Heart right ventricle (tissue), 16 donors: Measurements from ENCODE around the gene CELA2A. TPM values are rescaled to one million over a fixed set of nuclear protein-coding genes. Genes with fewer than 3 reads are reported as not detected.
"Not testable (repeated sequence)": the region's sequence is repeated elsewhere in the genome, so short reads cannot be mapped to it uniquely, and the experiment has no call there.

Experiments used
- ATAC-seq, 8 donors: fragments of 200-7000 bp; cut with Tn5 transposase; one replicate each; pipeline ENCODE4 v1.9.1; 2020; ENCODE audit warnings: mild to moderate bottlenecking in 8 of 8, moderate library complexity in 8 of 8, moderate number of reproducible peaks in 1 of 8
- DNase-seq, 2 donors: peaks; one replicate each; pipeline ENCODE4 v3.0.0-alpha.2; 2020
- H3K27ac ChIP-seq, 10 donors: fragments of 200-600 bp; sonication (generic) in 2 of 10; one replicate each; pipeline versions ENCODE4 v1.5.0 to v1.8.0; 2020 to 2022; ENCODE audit warnings: mild to moderate bottlenecking in 3 of 10
- H3K27me3 ChIP-seq, 7 donors: fragments of 200-600 bp; one replicate each; pipeline ENCODE4 v1.8.0; 2021 to 2022; ENCODE audit warnings: mild to moderate bottlenecking in 2 of 7
- H3K36me3 ChIP-seq, 9 donors: fragments of 200-600 bp; sonication (generic) in 1 of 9; one replicate each; pipeline versions ENCODE4 v1.5.0 to v1.8.0; 2020 to 2022; ENCODE audit warnings: mild to moderate bottlenecking in 2 of 9
- H3K4me1 ChIP-seq, 9 donors: fragments of 200-600 bp; sonication (generic) in 1 of 9; one replicate each; pipeline versions ENCODE4 v1.5.0 to v1.8.0; 2020 to 2022; ENCODE audit warnings: mild to moderate bottlenecking in 4 of 9
- H3K4me3 ChIP-seq, 10 donors: fragments of 200-600 bp; sonication (generic) in 2 of 10; one replicate each; pipeline versions ENCODE4 v1.5.0 to v1.8.0; 2020 to 2022; ENCODE audit warnings: mild to moderate bottlenecking in 7 of 10, moderate library complexity in 2 of 10
- H3K9me3 ChIP-seq, 11 donors: fragments of 200-600 bp in 10 of 11; sonication (generic) in 2 of 11; one replicate each; pipeline versions ENCODE4 v1.5.0 to v1.8.0; 2013 to 2022; ENCODE audit warnings: mild to moderate bottlenecking in 2 of 11, control low read depth in 1 of 11, moderate library complexity in 1 of 11
- CTCF ChIP-seq, 9 donors: fragments of 200-600 bp; sonication (generic) in 2 of 9; IDR thresholded peaks; one replicate each; pipeline versions ENCODE4 v1.5.0 to v1.8.0; 2021 to 2022; ENCODE audit warnings: antibody characterized with exemption in 9 of 9, mild to moderate bottlenecking in 5 of 9, moderate library complexity in 1 of 9
- WGBS, 2 donors: extraction: QIAGEN DNeasy Blood & Tissue Kit; methylation state at CpG; one replicate each; pipeline ENCODE4 v1.1.7; 2013; ENCODE audit warnings: inconsistent platforms in 1 of 2; 5-methylcytosine and 5-hydroxymethylcytosine counted together
- intact Hi-C, 10 donors: fragments of 100-400 bp; cut with DNase I; formaldehyde crosslinking; loops; one replicate each; pipeline versions ENCODE4 v1.11.1 to v1.14.2; 2022
- polyA plus RNA-seq, 2 donors: library from polyadenylated mRNA; stranded (reverse); fragments of 200-250 nt; gene quantifications; one replicate each; pipeline ENCODE4 v1.2.3, GENCODE V29; 2013
- total RNA-seq, 10 donors: library from RNA; stranded (reverse); fragmentation: NEBNext Ultra II Directional in 3 of 10; extraction: Animal tissue kit (Norgen Biotek cat#: 25700) in 3 of 10; gene quantifications; one replicate each; pipeline versions ENCODE4 v1.2.1 to v1.2.4, GENCODE V29; 2021 to 2023
- donor health status: Arrhythmogenic right ventricular cardiomyopathy.
- donor health status: ischemic (EF 13 %, LVEDD 7.1; RV severe dilation, severe dysfunction).
- donor health status: healthy with polysubstance abuse.
- donor health status: DM: no; HTN: yes; CAD: no.
- donor health status: DM: no; HTN: no; CAD: no.
- donor health status: ischemic (EF 25% LVEDD 6.9; RV normal size, moderate dysfunction).
- donor health status: ischemic (EF 25% LVEDD 5.7; RV mildly dilated, moderate dysfunction).
- donor health status: healthy.
- donor health status: DM: yes; HTN: yes; CAD: no.
- donor health status: Ischemic cardiomyopathy.
- donor health status: ischemic (EF 35%, LVEDD 5.7; RV mildly dilated, moderate dysfunction).
- donor health status: nonischemic (EF 11% LVEDD 7.7; RV severe dilation, severe dysfunction).
- donor health status: DM: yes; HTN: yes; CAD: no.
- donor health status: PGD.
- donor health status: ischemic (EF 29% LVEDD 5.4; RV normal size, mild dysfunction).
- donor health status: nonischemic (EF 23%, LVEDD 6.1; RV moderate dilation, normal function).

The CELA2A gene
- total and polyA plus RNA-seq, 12 donors = 0.09 to 1.6 (median 1.1) TPM; not detected in 4

GRCh38 chr1:15489052-15489736 lies 32.7 kb downstream of the CELA2A start:
- Histone ChIP-seq H3K4me1 (peaks cover 0 to 27% (median 6%) of the 10 kb centered on the region in 9 donors), H3K9me3 (no peaks in the 10 kb centered on the region), H3K27me3 (no peaks in the 10 kb centered on the region), H3K27ac (peak overlapping the region in 2 of 10 donors; percentile 10 to 40), H3K4me3 (no peak overlapping the region), H3K36me3 (peaks cover 0 to 34% (median 8%) of the 10 kb centered on the region in 9 donors)
- no peak for TF ChIP-seq CTCF (IDR thresholded peaks at IDR 0.05)
- WGBS, 2 donors = 56 to 63% methylated on average over 13 of the region's 13 CpGs
- DNase-seq (no peak), ATAC-seq (peak in 6 of 8 donors; percentile 15 to 54 (median 41))
- intact Hi-C loops = no loop called here

- H3K4me3 ChIP-seq, H3K27ac ChIP-seq, H3K27me3 ChIP-seq, H3K9me3 ChIP-seq, DNase-seq, ATAC-seq: not testable (repeated sequence)
- Histone ChIP-seq H3K4me1 (peaks cover 0 to 27% (median 6%) of the 10 kb centered on the region in 9 donors), H3K36me3 (peaks cover 0 to 52% (median 8%) of the 10 kb centered on the region in 9 donors)
- WGBS, 2 donors = 91 to 94% methylated on average over 4 of the region's 4 CpGs
- intact Hi-C loops = loop anchor here in 1 of 10 donors (10.0 kb wide), 1 partner anchor 166 kb away; no protein-coding TSS in a partner anchor
Measured at GRCh38 chr1:15491010-15491409, 34.5 kb downstream of the CELA2A start.

GRCh38 chr1:15492596-15492995 lies 36.1 kb downstream of the CELA2A start:
- peak; percentile 32 to 74 for DNase-seq
- WGBS, 2 donors = 28 to 47% methylated on average over 5 of the region's 5 CpGs
- intact Hi-C loops = loop anchor here in 1 of 10 donors (10.0 kb wide), 1 partner anchor 168 kb away; no protein-coding TSS in a partner anchor
- Histone ChIP-seq H3K36me3 (peaks cover 0 to 65% (median 8%) of the 10 kb centered on the region in 9 donors), H3K4me1 (peaks cover 0 to 27% (median 6%) of the 10 kb centered on the region in 9 donors), H3K4me3 (no peak overlapping the region), H3K9me3 (peaks cover 0 to 2% (median 0%) of the 10 kb centered on the region in 11 donors), H3K27me3 (no peaks in the 10 kb centered on the region), H3K27ac (peak overlapping the region in 9 of 10 donors; percentile 20 to 73 (median 46))
- peak; percentile 86 to 95 (median 91) for ATAC-seq
- no peak for TF ChIP-seq CTCF (IDR thresholded peaks at IDR 0.05)

- peaks cover 0 to 24% (median 6%) of the 10 kb centered on the region in 9 donors for H3K4me1 ChIP-seq
- 88 to 95% methylated on average over 9 of the region's 9 CpGs for WGBS, 2 donors
Measured at GRCh38 chr1:15493869-15494390, 37.4 kb downstream of the CELA2A start.

More at GRCh38 chr1:15493869-15494390, 37.4 kb downstream of the CELA2A start:
- Histone ChIP-seq H3K27me3 (no peaks in the 10 kb centered on the region), H3K27ac (no peak overlapping the region), H3K4me3 (no peak overlapping the region), H3K36me3 (peaks cover 0 to 74% (median 8%) of the 10 kb centered on the region in 9 donors), H3K9me3 (peaks cover 0 to 9% (median 0%) of the 10 kb centered on the region in 11 donors)
- DNase-seq = no peak
- intact Hi-C loops = loop anchor here in 1 of 10 donors (10.0 kb wide), 1 partner anchor 169 kb away; no protein-coding TSS in a partner anchor
- ATAC-seq = no peak
- TF ChIP-seq CTCF (IDR thresholded peaks at IDR 0.05) = no peak
